Tibial artery (tissue), 4 donors: ENCODE measurements around the gene CRIP3.

Experiments used
- DNase-seq, 2 donors: peaks; one replicate each; pipeline ENCODE4 v3.0.0-alpha.2; 2019
- H3K27ac ChIP-seq, 2 donors: fragments of 200-600 bp; sonication (generic) in 1 of 2; 1 replicate in 1 of 2; 2 replicates in 1 of 2; pipeline ENCODE4 v1.5.1; 2018 to 2019; ENCODE audit warnings: mild to moderate bottlenecking in 1 of 2
- H3K27me3 ChIP-seq, 2 donors: fragments of 200-600 bp; sonication (generic) in 1 of 2; one replicate each; pipeline versions ENCODE4 v1.5.1 to v1.6.0; 2016 to 2019
- H3K36me3 ChIP-seq, 3 donors: fragments of 200-600 bp; sonication (generic) in 2 of 3; one replicate each; pipeline ENCODE4 v1.5.1; 2016 to 2019; ENCODE audit warnings: mild to moderate bottlenecking in 2 of 3
- H3K4me1 ChIP-seq, 4 donors: fragments of 200-600 bp; sonication (generic) in 2 of 4; 1 replicate in 3 of 4; 2 replicates in 1 of 4; pipeline ENCODE4 v1.5.1; 2016 to 2019
- H3K4me3 ChIP-seq, 2 donors: fragments of 200-600 bp; sonication (generic) in 1 of 2; 1 replicate in 1 of 2; 2 replicates in 1 of 2; pipeline ENCODE4 v1.5.1; 2018 to 2019; ENCODE audit warnings: mild to moderate bottlenecking in 2 of 2
- H3K9me3 ChIP-seq, 3 donors: fragments of 200-600 bp; sonication (generic) in 1 of 3; one replicate each; pipeline ENCODE4 v1.5.1; 2016 to 2019
- CTCF ChIP-seq, 2 experiments: fragments of 200-600 bp in 1 of 2; fragments of 450-650 bp in 1 of 2; IDR thresholded peaks; one replicate each; pipeline ENCODE4 v1.5.1; 2017 to 2019; ENCODE audit warnings: antibody characterized with exemption in 2 of 2, mild to moderate bottlenecking in 1 of 2, moderate library complexity in 1 of 2
- intact Hi-C: fragments of 100-400 bp; cut with DNase I; formaldehyde crosslinking; loops from one replicate; pipeline ENCODE4 v1.15.0; 2023; ENCODE audit warnings: low total_unique reads

Gene CRIP3

DNA sequence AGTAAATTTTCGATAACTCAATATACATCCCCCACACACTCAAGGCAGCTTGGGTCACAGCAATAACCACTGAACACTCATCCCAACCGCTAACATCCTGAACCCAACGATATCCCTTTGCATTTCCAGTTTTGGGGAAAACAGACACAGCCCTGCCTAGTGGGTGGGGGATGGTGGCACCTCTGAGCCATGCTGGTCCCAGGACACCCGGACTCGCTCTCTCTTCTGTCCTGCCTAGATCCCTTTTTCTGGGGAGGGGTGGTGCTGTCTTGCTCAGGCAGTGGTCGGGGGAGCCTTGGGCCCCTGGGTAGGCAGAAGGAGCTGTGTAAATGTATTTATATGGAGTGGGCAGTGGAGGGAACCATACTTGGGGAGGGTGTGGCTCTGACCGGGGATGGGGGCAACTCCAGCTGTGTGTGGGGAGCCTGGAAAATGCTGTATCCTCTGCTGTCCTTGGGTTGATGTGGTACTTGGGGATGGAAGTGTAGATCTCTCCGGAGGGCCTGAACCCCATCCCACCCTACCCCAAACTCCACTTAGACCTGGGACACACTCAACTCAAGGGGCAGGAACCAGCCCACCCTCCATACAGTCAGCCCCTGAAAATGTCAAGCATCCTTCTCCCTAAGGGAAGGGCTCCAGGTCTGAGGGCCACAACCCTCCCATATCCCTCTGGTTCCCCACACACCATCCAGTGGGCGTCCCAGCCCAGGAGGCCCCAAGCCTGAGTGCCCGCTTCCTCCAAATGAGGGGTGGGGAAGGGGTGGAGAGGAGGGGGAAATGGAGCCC, 34.3 kb downstream of the CRIP3 start:
- no peaks in the 10 kb centered on the region for H3K9me3 ChIP-seq
- peaks cover 0 to 21% (median 18%) of the 10 kb centered on the region in 4 donors for H3K4me1 ChIP-seq
- intact Hi-C loops: no loop called here
- H3K4me3 ChIP-seq: no peak overlapping the region
- no peak overlapping the region for H3K27ac ChIP-seq
- TF ChIP-seq CTCF (IDR thresholded peaks at IDR 0.05): no peak
- H3K36me3 ChIP-seq: no peaks in the 10 kb centered on the region
- DNase-seq: no peak
- H3K27me3 ChIP-seq: peaks cover 3 to 37% of the 10 kb centered on the region in 2 donors

DNA sequence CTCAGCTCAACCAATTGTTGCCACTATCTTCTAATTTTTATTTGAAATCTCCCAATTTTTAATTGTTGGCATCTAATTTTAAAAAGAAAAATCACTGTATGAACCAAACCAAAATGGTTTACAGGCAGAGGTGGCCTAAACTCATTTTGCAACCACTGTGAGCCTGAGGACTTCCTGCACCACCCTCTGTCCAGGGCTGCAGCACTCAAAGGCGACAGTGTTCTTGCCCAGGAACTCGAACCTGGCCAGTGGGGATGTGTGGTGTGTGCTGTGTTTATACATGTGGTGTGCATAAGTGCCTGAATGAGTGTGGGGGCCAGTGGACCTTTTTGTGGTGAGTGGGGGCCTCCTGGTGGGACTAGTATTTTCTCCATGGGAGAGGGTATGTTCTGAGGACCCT, 34.9 kb downstream of the CRIP3 start:
- intact Hi-C loops: no loop called here
- Histone ChIP-seq H3K27ac (no peak overlapping the region), H3K4me1 (peaks cover 0 to 27% (median 24%) of the 10 kb centered on the region in 4 donors), H3K36me3 (no peaks in the 10 kb centered on the region), H3K27me3 (peaks cover 3 to 37% of the 10 kb centered on the region in 2 donors), H3K4me3 (no peak overlapping the region), H3K9me3 (no peaks in the 10 kb centered on the region)
- no peak for DNase-seq
- no peak for TF ChIP-seq CTCF (IDR thresholded peaks at IDR 0.05)

- Histone ChIP-seq H3K4me3 (no peak overlapping the region), H3K9me3 (no peaks in the 10 kb centered on the region), H3K27me3 (peaks cover 3 to 35% of the 10 kb centered on the region in 2 donors), H3K4me1 (peaks cover 0 to 36% (median 36%) of the 10 kb centered on the region in 4 donors), H3K36me3 (no peaks in the 10 kb centered on the region), H3K27ac (no peak overlapping the region)
- intact Hi-C loops: no loop called here
- TF ChIP-seq CTCF (IDR thresholded peaks at IDR 0.05): no peak
- DNase-seq: no peak
Observed at GRCh38 chr6:43271944-43272343, 36.7 kb downstream of the CRIP3 start.

GRCh38 chr6:43271103-43271815, 37.4 kb downstream of the CRIP3 start:
- H3K36me3 ChIP-seq: no peaks in the 10 kb centered on the region
- H3K4me3 ChIP-seq: no peak overlapping the region
- no peak overlapping the region for H3K27ac ChIP-seq
- no peak for DNase-seq
- intact Hi-C loops: no loop called here
- no peaks in the 10 kb centered on the region for H3K9me3 ChIP-seq
- peaks cover 3 to 32% of the 10 kb centered on the region in 2 donors for H3K27me3 ChIP-seq
- peaks cover 0 to 36% (median 36%) of the 10 kb centered on the region in 4 donors for H3K4me1 ChIP-seq
- TF ChIP-seq CTCF (IDR thresholded peaks at IDR 0.05): no peak

DNA sequence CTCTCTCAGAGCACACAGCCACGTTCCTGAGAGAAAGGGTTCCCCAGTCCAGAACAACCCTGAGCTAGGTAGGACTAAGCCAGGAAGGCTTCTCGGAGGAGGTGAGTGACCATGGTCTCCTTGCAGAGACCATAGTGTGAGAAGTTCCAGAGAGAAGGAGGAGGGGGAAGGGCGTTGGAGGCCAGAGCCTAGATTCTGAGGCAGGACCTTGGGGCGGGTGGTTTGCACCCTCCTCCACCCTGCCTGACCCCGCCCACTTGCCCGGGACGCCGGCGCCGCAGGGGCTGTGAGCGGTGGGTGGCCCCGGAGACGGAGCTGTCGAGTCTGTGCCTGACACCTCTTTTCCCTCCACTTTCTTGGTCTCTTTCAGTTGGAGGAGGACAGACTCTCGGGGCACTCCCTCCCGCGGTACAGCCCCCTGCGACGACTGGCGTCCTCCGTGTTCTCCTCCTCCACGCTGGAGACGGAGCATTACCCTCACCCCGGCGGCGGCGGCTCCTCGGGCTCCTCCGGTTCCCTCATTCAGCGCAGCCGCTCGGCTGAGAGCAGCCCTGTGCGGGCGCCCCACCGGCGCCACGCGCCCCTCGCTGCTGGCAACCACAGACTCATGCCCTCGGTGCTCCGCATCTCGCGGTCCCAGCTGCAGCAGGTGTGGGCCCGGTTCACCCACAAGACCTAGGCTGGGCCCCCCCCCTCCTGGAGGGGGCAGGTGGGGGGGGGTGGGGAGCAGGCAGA, 39.2 kb downstream of the CRIP3 start:
- peaks cover 0 to 26% (median 25%) of the 10 kb centered on the region in 4 donors for H3K4me1 ChIP-seq
- TF ChIP-seq CTCF (IDR thresholded peaks at IDR 0.05): no peak
- peak overlapping the region; percentile 45 to 48 for H3K27ac ChIP-seq
- intact Hi-C loops: loop anchor here (10.0 kb wide), 1 partner anchor 235 kb away; no protein-coding TSS in a partner anchor
- H3K9me3 ChIP-seq: no peaks in the 10 kb centered on the region
- H3K36me3 ChIP-seq: no peaks in the 10 kb centered on the region
- H3K4me3 ChIP-seq: peak overlapping the region; percentile 41 to 52
- H3K27me3 ChIP-seq: peaks cover 0 to 14% of the 10 kb centered on the region in 2 donors
- no peak for DNase-seq
